ACHN (cell line): ENCODE measurements around the gene GNG7.
"Not testable (repeated sequence)": the region's sequence is repeated elsewhere in the genome, so short reads cannot be mapped to it uniquely, and the experiment has no call there.

Source experiments
- DNase-seq: peaks from one replicate; pipeline ENCODE4 v3.0.0-alpha.2; 2015
- in situ Hi-C: cut with HindIII; loops from 2 replicates; pipeline ENCODE4 v1.10.0; 2017; ENCODE audit warnings: low sequenced_read_pairs, low pct_ligation_motif_present, low pct_unique_long_range_greater_than_20kb

Gene GNG7

DNA sequence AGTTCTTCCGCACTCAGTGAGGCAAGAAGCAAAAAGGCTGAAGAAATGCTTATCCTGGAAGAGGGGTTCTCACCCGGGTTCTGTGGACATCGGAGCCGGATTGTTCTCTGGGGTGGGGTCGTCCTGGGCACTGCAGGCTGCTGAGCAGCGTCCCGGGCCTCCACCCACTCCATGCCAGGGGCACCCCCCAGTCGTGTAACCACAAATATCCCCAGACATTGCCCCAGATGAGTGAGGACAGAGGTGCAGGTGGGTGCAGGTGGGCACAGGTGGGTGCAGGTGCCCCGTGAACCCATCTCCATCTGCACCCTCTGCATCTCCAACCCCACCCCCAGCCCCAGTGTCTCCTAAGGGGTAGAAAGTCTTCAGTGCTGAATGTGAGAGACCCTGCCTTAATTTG, 67.5 kb downstream of the GNG7 start:
- no peak for DNase-seq
- in situ Hi-C loops, result no loop called here

DNA sequence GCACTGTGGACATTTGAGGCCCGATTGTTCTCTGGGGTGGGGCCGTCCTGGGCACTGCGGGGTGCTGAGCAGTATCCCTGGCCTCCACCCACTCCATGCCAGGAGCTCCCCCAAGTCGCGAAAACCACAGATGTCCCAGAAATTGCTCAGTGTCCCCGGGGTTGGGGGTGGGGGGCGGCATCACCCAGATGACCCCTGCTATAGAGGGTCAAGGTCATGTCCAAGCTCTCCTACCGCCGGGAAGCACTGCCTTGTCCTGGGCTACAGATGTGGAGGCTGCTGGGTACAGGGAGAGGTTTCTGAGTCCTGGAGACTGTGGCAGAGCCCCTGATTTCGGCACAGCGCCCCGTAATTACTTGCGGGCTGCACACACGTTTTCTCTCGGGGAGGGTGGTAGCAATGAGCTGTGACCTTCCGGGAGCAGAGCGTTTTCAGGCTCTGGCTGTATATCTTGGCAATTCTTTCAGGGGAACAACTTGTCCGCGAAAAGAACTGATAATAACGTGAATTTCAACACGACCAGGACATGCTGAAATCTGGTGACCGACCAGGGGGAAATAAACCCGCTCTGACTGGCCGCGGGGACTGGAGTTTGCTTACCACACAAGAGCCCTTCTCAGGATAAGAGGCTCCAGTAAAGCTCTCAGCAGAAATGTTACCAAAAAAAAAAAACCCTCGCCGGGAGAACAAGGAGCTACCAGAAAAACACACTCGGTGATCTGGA, 68.1 kb downstream of the GNG7 start:
- in situ Hi-C loops, result no loop called here
- no peak for DNase-seq

DNA sequence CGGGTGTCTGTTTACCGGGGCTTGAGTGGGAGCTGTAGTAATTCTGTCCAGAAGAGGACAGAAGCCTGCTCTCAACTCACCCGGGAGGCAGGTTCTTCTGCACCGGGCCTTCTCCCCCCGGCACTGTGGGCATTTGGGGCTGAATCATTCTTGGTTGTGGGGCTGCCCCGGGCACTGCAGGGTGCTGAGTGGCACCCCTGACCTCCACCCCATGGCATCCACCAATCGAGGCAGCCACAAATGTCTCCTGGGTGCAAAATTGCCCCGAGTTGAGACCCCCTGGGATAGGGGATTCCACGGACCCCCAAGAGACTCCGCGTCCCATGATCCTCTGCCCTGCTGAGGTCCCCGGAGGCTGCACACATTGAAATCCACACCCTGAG, 68.8 kb downstream of the GNG7 start:
- in situ Hi-C loops, result no loop called here
- DNase-seq, result no peak

DNA sequence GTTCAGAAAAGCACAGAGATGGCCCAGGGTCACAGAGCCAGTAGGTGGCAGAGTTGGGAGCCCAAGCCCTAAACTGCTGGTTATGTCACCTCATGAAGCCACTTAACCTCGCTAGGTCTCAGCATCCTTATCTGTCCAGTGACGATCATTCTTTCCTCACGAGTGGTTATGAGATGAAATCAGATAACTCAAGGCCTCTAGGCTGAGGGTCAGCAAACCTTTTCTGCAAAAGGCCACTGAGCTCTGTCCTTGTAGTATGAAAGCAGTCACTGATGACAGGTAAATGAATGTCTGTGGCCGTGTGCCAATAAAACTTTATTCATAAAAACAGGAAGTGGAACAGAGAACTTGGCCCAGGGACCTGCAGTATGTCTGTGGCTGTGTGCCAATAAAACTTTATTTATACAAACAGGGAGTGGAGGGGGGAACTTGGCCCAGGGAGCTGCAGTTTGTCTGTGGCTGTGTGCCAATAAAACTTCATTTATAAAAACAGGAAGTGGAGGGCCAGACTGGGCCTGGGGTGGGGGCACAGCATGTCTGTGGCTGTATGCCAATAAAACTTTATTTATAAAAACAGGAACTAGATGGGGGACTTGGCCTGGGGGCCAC, 71.2 kb downstream of the GNG7 start:
- in situ Hi-C loops, result no loop called here
- no peak for DNase-seq

- DNase-seq, result no peak
- in situ Hi-C loops, result no loop called here
Measured at GRCh38 chr19:2630352-2631001, 72.0 kb downstream of the GNG7 start.

DNA sequence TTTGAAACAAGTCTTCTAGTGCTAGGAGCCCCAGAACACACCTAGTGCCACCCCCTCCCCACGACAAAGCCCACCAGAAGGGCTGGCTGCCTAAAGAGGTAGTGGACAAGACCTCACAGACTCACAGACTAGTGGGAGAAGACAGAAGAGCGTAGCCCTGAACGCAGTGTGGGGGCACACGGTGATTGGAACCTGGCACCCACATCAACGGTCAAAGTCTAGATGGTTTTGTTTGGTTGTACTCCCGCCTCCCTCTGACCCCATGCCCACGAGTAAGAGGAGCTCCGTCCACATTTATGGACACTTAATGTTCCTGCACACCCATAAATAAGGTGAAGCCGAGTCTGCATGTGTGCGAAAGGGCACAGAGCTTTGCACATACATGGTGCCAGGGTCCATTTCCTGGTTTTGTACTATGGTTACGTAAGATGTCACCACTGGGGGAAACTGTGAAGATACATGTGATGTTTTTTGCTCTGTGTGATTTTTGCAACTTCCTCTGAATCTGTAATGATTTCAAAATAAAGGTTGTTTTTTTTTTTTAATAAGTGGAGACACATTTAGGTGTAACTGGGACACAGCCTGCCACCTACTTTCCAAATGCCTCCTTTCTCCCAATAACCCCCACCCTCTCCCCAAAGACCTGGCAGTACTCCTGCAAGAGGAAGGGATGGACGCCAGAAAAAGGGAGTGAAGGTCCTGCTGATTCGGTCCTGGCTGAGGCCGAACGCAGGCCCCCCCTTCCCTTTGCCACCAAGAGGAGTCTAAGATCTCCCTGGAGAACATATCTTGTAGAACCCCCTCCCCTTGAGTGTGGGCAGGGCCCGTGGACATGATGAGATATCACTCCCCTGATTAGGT, 72.8 kb downstream of the GNG7 start:
- no peak for DNase-seq
- in situ Hi-C loops, result no loop called here

DNA sequence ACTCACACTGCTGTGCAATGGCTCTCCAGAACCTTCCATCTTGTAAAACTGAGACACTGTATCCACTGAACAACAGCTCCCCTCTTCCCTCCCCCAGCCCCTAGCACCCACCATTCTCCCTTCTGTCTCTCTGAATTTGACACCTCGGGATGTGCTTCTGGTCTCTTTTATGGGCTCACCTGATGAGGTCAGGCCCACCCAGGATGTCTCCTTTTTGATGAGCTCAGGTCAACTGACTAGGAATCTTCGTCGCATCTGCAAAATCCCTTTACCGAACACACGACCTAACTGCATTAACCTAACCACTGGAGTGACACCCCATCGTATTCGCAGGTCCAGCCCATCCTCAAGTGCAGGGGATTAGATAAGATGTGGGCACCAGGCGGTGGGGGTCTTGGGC, 73.9 kb downstream of the GNG7 start:
- no peak for DNase-seq
- in situ Hi-C loops, result no loop called here

DNA sequence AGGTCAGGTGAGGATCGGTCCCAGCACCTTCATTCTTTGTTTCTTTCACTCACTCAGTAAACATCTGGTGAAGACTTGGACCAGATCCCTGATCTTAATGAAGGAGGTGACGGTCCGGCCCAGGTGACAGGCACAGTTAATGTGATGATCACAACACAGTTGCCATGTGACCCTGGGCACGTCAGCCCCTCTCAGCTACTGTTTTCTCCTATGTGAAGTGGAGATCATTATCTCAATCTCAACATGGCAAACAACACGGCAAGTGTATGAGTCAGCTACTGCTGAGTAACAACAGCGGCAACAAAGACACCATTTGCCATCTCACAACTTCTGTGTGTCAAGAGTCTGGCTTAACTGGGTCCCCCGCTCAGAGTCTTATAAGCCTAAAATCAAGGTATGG, 74.6 kb downstream of the GNG7 start:
- in situ Hi-C loops, result no loop called here
- DNase-seq, result no peak

- in situ Hi-C loops, result no loop called here
- DNase-seq, result peak; percentile 98
Measured at GRCh38 chr19:2627319-2627829, 75.1 kb downstream of the GNG7 start.

- no peak for DNase-seq
- in situ Hi-C loops, result no loop called here
Measured at GRCh38 chr19:2625434-2625833, 77.1 kb downstream of the GNG7 start.

- in situ Hi-C loops, result no loop called here
- DNase-seq, result no peak
Measured at GRCh38 chr19:2624537-2625091, 77.9 kb downstream of the GNG7 start.

- DNase-seq, result no peak
- in situ Hi-C loops, result no loop called here
Measured at GRCh38 chr19:2623798-2624197, 78.7 kb downstream of the GNG7 start.

DNA sequence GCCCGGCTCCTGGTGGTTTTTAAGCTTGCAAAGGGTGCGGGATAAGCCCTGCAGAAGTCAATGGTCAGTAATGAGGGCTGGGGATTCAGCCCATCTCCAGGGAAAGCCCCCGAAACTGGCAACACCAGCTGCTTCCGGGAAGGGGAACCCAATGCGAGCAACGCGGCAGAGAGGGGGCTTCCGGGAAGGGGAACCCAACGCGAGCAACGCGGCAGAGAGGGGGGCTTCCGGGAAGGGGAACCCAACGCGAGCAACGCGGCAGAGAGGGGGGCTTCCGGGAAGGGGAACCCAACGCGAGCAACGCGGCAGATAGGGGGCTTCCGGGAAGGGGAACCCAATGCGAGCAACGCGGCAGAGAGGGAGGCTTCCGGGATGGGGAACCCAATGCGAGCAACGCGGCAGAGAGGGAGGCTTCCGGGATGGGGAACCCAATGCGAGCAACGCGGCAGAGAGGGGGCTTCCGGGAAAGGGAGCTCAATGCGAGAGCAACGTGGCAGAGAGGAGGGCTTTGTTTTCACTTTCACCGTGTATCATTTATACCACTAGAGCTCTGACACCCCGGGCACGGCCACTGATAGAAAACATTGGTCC, 80.0 kb downstream of the GNG7 start:
- in situ Hi-C loops, DNase-seq: not testable (repeated sequence)

DNA sequence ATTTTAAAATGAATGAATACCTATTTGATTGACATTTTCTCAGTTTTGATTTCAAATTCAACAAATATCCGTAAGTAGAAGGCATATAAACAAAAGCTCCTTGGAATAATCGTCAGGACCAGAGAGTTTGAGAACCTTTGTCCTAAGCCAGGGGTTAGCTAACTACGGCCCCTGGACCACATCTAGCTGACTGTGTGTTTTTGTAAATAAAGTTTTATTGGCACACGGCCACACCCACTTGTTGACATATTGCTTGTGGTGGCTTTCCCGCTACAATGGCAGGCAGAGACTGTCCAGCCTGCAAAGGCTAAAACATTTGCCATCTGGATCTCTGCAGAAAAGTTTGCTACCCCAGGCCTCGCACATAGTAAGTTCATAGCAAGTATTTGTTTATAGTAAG, 83.4 kb downstream of the GNG7 start:
- DNase-seq, result no peak
- in situ Hi-C loops, result no loop called here

DNA sequence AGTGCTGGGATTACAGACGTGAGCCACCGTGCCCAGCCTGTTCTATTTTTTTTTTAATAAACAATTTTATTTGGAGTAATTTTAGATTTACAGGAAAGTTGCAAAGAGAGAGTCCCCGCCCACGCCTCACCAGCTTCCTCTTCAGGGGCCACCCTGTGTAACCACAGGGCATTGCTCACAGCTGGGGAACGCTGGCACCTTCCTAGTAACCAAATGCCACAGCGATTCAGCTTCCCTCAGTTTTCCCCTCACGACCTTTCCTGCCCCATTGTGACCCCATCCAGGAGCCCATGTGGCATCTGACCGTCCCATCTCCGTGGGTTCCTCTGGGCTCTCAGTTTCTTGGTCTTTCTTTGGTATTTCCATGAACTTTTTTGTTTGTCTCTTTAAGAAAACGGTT, 83.9 kb downstream of the GNG7 start:
- in situ Hi-C loops, result no loop called here
- DNase-seq, result peak; percentile 41

DNA sequence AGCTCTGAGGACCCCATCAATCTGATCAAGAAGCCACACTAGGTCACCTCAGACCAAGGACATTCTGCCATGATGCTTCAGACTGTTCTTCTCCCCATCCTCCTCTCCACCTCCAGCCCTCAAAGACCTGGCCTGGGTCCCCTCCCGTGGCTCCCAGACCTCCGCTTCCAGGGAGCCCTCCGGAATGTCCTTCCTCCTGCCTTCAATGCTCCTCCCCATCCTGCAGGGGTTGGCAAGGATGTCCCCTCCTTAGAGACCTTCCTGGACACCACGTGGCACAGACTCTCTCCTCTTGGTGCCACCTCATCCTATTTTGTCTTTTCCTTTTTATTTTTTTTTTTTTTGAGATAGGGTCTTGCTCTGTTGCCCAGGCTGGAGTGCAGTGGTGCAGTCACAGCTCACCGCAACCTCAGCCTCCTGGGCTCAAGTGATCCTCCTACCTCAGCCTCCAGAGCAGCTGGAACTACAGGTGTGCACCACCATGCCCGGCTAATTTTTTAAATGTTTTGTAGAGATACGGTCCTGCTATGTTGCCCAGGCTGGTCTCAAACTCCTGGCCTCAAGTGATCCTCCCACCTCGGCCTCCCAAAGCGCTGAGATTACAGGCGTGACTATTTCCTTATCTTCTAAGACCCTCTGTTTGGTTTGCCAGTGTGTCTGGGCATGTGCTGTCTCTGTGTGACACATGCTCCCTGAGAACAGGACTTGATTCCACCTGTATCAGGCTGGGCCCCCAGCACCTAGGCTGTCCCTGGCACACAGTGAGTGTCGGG, 84.9 kb downstream of the GNG7 start:
- in situ Hi-C loops, result no loop called here
- no peak for DNase-seq

DNA sequence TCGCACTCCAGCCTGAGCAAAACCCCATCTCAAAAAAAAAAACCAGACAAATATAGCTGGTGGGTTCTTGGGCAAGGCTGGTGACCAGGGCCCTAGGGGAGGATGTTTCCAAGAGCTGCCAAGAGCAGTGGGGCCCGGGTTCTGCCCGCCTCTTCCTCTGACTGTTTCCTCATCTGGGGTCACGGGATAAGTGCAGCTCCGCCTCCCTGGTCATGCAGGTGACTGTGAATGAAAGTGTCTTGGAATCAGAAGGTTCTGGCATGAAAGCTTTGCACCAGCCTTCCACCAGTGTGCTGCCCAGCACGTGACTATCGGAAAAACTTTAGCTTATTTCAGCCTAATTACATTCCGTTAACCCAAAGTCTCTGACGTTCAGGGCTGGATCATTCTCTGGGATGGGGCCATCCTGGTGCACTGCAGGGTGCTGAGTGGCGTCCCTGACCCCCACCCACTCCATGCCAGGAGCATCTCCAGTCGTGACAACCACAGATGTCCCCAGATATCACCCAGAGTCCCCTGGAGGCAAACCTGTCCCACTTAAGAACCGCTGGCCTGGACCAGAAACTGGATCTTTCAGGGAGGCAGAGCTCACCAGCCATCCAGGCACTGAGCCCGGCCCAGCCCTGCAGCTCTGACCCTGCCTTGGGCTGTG, 85.6 kb downstream of the GNG7 start:
- DNase-seq, result no peak
- in situ Hi-C loops, result no loop called here
